A673 (cell line): ENCODE results near the gene ATRIP. TPM values are rescaled to one million over a fixed set of nuclear protein-coding genes. Genes with fewer than 3 reads are reported as not detected.

ENCODE experiments used
- BruUV-seq: library from RNA; stranded (reverse); fragments of 400-500 nt; replicated peaks from 2 replicates; lab custom pipeline; 2021; lab: Mats Ljungman, UMichigan
- CTCF ChIA-PET: fragments of 300-600 bp; sonication (Branson Sonifier 250); formaldehyde crosslinking; loops from one replicate; lab custom pipeline; 2022; ENCODE audit warnings: antibody characterized with exemption; lab: Charles Lee
- POLR2A ChIA-PET: fragments of 300-600 bp; sonication (Branson Sonifier 250); formaldehyde crosslinking; loops from one replicate; lab custom pipeline; 2022; ENCODE audit warnings: antibody characterized with exemption; ENCODE audit not compliant: low non-redundant PET; lab: Charles Lee
- DNase-seq: peaks from one replicate; pipeline ENCODE4 v3.0.0-alpha.2; 2015; ENCODE audit warnings: low spot score
- H3K27ac ChIP-seq: fragments of 200-600 bp; sonication (generic); 2 replicates; pipeline ENCODE4 v1.5.1; 2016; ENCODE audit warnings: mixed run types, low read depth, mild to moderate bottlenecking, mixed read lengths, antibody characterized with exemption, low read length; ENCODE audit not compliant: poor library complexity, severe bottlenecking
- H3K27me3 ChIP-seq: fragments of 200-600 bp; sonication (generic); replicated peaks from 2 replicates; pipeline ENCODE4 v1.6.1; 2017; ENCODE audit warnings: mixed run types, low read depth, mild to moderate bottlenecking, mixed read lengths, antibody characterized with exemption, low read length; ENCODE audit not compliant: insufficient read depth, poor library complexity
- H3K36me3 ChIP-seq: fragments of 200-600 bp; sonication (generic); 2 replicates; pipeline ENCODE4 v1.6.1; 2016; ENCODE audit warnings: mixed run types, mild to moderate bottlenecking, mixed read lengths, antibody characterized with exemption, low read length; ENCODE audit not compliant: insufficient read depth, poor library complexity, severe bottlenecking
- H3K4me1 ChIP-seq: fragments of 200-600 bp; sonication (generic); 2 replicates; pipeline ENCODE4 v1.6.1; 2017; ENCODE audit warnings: mixed run types, mild to moderate bottlenecking, mixed read lengths, antibody characterized with exemption, low read length; ENCODE audit not compliant: insufficient read depth, poor library complexity, severe bottlenecking
- H3K4me3 ChIP-seq: fragments of 200-600 bp; sonication (generic); 2 replicates; pipeline ENCODE4 v1.5.1; 2016; ENCODE audit warnings: low read depth, mixed run types, mild to moderate bottlenecking, mixed read lengths, low read length; ENCODE audit not compliant: poor library complexity, severe bottlenecking
- H3K9me3 ChIP-seq: fragments of 200-600 bp; sonication (generic); 2 replicates; pipeline ENCODE4 v1.6.1; 2016; ENCODE audit warnings: mixed run types, low read depth, mild to moderate bottlenecking, mixed read lengths, antibody characterized with exemption, low read length; ENCODE audit not compliant: poor library complexity, severe bottlenecking
- EZH2 ChIP-seq: fragments of 200-600 bp; sonication (generic); IDR thresholded peaks from 2 replicates; pipeline ENCODE4 v1.6.1; 2017; ENCODE audit warnings: borderline replicate concordance, low read depth, mild to moderate bottlenecking, mixed read lengths, antibody characterized with exemption, low read length; ENCODE audit not compliant: poor library complexity, severe bottlenecking
- intact Hi-C: fragments of 100-400 bp; cut with micrococcal nuclease; formaldehyde crosslinking; loops from one replicate; pipeline ENCODE4 v1.10.0; 2022; ENCODE audit not compliant: unreplicated experiment
- total RNA-seq: library from RNA; stranded (reverse); gene quantifications from 2 replicates; pipeline ENCODE4 v1.2.3, GENCODE V29; 2021
- TF ChIP-seq, protein P1 (sequence below): fragments of 300-800, 200-600 bp; sonication (generic); conservative IDR thresholded peaks from 2 replicates; pipeline ENCODE4 v1.5.1; 2017; ENCODE audit warnings: low read depth, mild to moderate bottlenecking, antibody characterized with exemption, low read length, moderate library complexity, mixed read lengths

Gene ATRIP
- total RNA-seq, 1 experiment from 2014 or later = 9.7 TPM

DNA sequence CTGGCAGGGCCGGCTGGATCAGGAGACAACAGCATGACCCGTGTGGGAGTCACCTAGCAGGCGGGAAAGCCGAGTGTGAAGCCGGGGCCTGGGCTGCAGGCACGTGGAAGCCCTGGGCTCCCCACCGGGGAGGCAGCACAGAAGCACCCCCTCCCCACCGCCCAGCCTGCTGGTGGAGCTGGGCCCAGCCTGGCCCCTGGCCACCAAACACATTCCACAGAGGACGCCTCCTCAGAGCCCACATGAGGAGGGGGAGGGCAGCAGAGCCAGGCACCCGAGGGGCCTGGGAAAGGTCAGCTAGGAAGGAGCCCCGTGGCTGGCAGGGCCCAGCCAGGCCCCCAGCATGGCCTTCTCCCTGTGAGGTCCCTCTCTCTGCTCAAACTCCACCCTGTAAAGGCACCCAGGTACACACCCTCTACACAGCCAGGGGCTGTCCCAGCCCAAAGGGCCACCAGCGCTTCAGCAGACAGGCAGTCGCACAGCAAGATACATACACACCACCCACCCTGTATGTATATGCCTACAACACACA lies 21.2 kb upstream of the ATRIP start:
- Histone ChIP-seq H3K4me3 (no peak overlapping the region), H3K4me1 (peaks cover 7% of the 10 kb centered on the region), H3K27ac (no peak overlapping the region), H3K9me3 (no peaks in the 10 kb centered on the region), H3K27me3 (no peaks in the 10 kb centered on the region), H3K36me3 (no peaks in the 10 kb centered on the region)
- POLR2A ChIA-PET = no interaction called here
- intact Hi-C loops = no loop called here
- no TSS peak for BruUV-seq
- no peak for TF ChIP-seq EZH2
- TF ChIP-seq, protein P1, sequence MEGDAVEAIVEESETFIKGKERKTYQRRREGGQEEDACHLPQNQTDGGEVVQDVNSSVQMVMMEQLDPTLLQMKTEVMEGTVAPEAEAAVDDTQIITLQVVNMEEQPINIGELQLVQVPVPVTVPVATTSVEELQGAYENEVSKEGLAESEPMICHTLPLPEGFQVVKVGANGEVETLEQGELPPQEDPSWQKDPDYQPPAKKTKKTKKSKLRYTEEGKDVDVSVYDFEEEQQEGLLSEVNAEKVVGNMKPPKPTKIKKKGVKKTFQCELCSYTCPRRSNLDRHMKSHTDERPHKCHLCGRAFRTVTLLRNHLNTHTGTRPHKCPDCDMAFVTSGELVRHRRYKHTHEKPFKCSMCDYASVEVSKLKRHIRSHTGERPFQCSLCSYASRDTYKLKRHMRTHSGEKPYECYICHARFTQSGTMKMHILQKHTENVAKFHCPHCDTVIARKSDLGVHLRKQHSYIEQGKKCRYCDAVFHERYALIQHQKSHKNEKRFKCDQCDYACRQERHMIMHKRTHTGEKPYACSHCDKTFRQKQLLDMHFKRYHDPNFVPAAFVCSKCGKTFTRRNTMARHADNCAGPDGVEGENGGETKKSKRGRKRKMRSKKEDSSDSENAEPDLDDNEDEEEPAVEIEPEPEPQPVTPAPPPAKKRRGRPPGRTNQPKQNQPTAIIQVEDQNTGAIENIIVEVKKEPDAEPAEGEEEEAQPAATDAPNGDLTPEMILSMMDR = no peak
- CTCF ChIA-PET = no interaction called here
- no peak for DNase-seq

DNA sequence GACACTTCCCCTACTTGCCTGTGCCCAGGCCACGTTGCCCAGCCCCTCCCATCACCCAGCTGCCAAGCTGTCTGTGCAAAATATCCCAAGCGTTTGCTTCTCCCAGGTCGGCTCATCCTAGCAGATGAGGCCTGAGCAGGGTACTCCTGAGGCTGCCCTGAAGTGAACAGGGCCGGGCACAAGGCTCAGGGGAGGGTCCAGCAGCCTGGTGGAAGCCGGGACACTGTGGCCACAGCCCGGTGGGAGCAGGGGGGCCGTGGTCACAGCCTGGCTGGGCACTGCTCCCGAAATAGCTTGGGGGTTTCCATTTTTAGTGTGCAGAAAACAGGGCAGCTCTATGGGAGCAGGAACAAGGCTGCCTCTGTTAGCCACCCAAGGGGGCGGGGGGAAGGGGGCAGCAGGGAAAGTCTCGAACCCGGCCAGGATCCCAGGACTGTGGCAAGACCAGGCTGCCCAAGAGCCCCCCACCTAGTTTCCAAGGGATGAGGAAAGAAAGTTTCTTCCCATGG lies 20.1 kb upstream of the ATRIP start:
- POLR2A ChIA-PET = interaction anchor here (0.7 kb wide), 1 partner anchor 1040 kb away, joined by 3 read pairs; no protein-coding TSS in a partner anchor
- no TSS peak for BruUV-seq
- H3K27ac ChIP-seq = no peak overlapping the region
- no peak for DNase-seq
- intact Hi-C loops = no loop called here
- H3K9me3 ChIP-seq = no peaks in the 10 kb centered on the region
- H3K4me1 ChIP-seq = peaks cover 7% of the 10 kb centered on the region
- no peaks in the 10 kb centered on the region for H3K27me3 ChIP-seq
- TF ChIP-seq, protein P1 = no peak
- no peak for TF ChIP-seq EZH2
- H3K36me3 ChIP-seq = no peaks in the 10 kb centered on the region
- no peak overlapping the region for H3K4me3 ChIP-seq
- CTCF ChIA-PET = no interaction called here

DNA sequence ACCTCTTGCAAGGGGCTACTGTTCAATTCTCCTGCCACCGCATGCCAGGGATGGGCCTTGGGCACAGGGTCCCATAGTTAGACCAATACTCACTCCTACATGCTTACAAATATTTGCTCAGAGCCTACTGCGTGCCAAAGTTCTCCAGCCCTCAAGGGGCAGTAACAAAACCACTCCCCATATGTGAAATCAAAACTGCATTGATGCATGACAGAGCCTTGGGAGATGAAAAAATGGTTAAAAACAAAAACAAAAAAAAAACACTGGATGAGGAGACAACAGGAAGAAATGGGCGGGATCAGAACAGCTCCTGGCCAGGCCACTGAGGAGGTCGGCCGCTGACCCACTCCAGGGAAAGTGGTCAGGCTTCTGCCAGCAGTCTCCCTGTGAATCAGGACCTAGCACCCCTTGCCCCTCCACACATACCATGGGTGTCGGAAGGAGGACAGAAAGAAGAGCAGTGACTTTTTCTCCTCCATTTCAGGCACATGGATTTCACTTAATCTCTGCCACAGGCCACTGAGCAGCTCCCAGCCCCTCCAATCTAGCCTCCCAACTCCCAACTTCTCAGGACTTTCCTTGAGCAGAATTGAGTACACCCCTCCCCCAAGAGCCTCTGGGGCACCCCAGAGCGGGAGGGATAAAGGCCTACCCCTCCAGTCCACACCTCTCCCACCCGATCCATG lies 19.4 kb upstream of the ATRIP start:
- H3K36me3 ChIP-seq = no peaks in the 10 kb centered on the region
- TF ChIP-seq, protein P1 = no peak
- TF ChIP-seq EZH2 = no peak
- no peak overlapping the region for H3K4me3 ChIP-seq
- H3K9me3 ChIP-seq = no peaks in the 10 kb centered on the region
- BruUV-seq = no TSS peak
- DNase-seq = no peak
- intact Hi-C loops = no loop called here
- ChIA-PET CTCF (no interaction called here), POLR2A (no interaction called here)
- no peak overlapping the region for H3K27ac ChIP-seq
- peaks cover 7% of the 10 kb centered on the region for H3K4me1 ChIP-seq
- no peaks in the 10 kb centered on the region for H3K27me3 ChIP-seq
